ENCODE measurements around the gene D2HGDH.

D2HGDH gene

GRCh38 chr2:241752253-241752652 lies 17.8 kb downstream of the D2HGDH start:
- Histone ChIP-seq H3K27me3 (ENCODE audit: insufficient read depth, low read length, poor library complexity) (no peaks in the 10 kb centered on the region), H3K23ac (ENCODE audit: low read length) (no peak overlapping the region), H3K4me3 (ENCODE audit: low read length) (no peak overlapping the region), H2BK15ac (replicated peaks; ENCODE audit: low read depth) (no peak overlapping the region), H3K18ac (ENCODE audit: low read length) (no peak overlapping the region), H3K27ac (ENCODE audit: low read depth, low read length) (no peak overlapping the region), H3K4ac (ENCODE audit: low read depth, low read length) (no peak overlapping the region), H2BK120ac (ENCODE audit: low read depth, low read length) (no peak overlapping the region), H3K9ac (ENCODE audit: low read length) (no peak overlapping the region), H4K5ac (ENCODE audit: low read length) (no peak overlapping the region), H3K4me1 (ENCODE audit: control insufficient read depth, low read depth, low read length) (no peaks in the 10 kb centered on the region), H3K4me2 (ENCODE audit: low read length) (no peak overlapping the region), H3K36me3 (ENCODE audit: control insufficient read depth, insufficient read depth, low read length) (no peaks in the 10 kb centered on the region), H2BK5ac (ENCODE audit: low read length) (no peak overlapping the region), H4K8ac (ENCODE audit: low read depth, low read length) (no peak overlapping the region), H3K79me2 (ENCODE audit: control insufficient read depth, insufficient read depth, low read length) (no peaks in the 10 kb centered on the region), H3K56ac (ENCODE audit: low read length) (no peak overlapping the region), H2AK5ac (ENCODE audit: low read length) (no peak overlapping the region), H3K79me1 (ENCODE audit: low read length) (no peaks in the 10 kb centered on the region)
- DNase-seq = no peak
- no CpG with 5 or more reads among the region's 14 CpGs for WGBS (ENCODE audit: extremely low coverage, insufficient coverage, low lambda C conversion rate)

GRCh38 chr2:241752689-241753276 lies 18.4 kb downstream of the D2HGDH start:
- Histone ChIP-seq H3K4ac (ENCODE audit: low read depth, low read length) (no peak overlapping the region), H3K18ac (ENCODE audit: low read length) (no peak overlapping the region), H2BK5ac (ENCODE audit: low read length) (no peak overlapping the region), H2BK15ac (replicated peaks; ENCODE audit: low read depth) (no peak overlapping the region), H3K36me3 (ENCODE audit: control insufficient read depth, insufficient read depth, low read length) (no peaks in the 10 kb centered on the region), H3K79me1 (ENCODE audit: low read length) (no peaks in the 10 kb centered on the region), H3K27ac (ENCODE audit: low read depth, low read length) (no peak overlapping the region), H3K27me3 (ENCODE audit: insufficient read depth, low read length, poor library complexity) (no peaks in the 10 kb centered on the region), H2AK5ac (ENCODE audit: low read length) (no peak overlapping the region), H3K23ac (ENCODE audit: low read length) (no peak overlapping the region), H3K4me1 (ENCODE audit: control insufficient read depth, low read depth, low read length) (no peaks in the 10 kb centered on the region), H4K5ac (ENCODE audit: low read length) (no peak overlapping the region), H3K56ac (ENCODE audit: low read length) (no peak overlapping the region), H3K9ac (ENCODE audit: low read length) (no peak overlapping the region), H3K4me2 (ENCODE audit: low read length) (no peak overlapping the region), H3K4me3 (ENCODE audit: low read length) (no peak overlapping the region), H3K79me2 (ENCODE audit: control insufficient read depth, insufficient read depth, low read length) (no peaks in the 10 kb centered on the region), H4K8ac (ENCODE audit: low read depth, low read length) (no peak overlapping the region), H2BK120ac (ENCODE audit: low read depth, low read length) (no peak overlapping the region)
- DNase-seq = no peak
- no CpG with 5 or more reads among the region's 21 CpGs for WGBS (ENCODE audit: extremely low coverage, insufficient coverage, low lambda C conversion rate)

GRCh38 chr2:241753493-241753892 lies 19.1 kb downstream of the D2HGDH start:
- no peak overlapping the region for H2BK5ac ChIP-seq (ENCODE audit: low read length)
- H4K8ac ChIP-seq (ENCODE audit: low read depth, low read length) = no peak overlapping the region
- H3K4me1 ChIP-seq (ENCODE audit: control insufficient read depth, low read depth, low read length) = no peaks in the 10 kb centered on the region
- no peak overlapping the region for H2AK5ac ChIP-seq (ENCODE audit: low read length)
- H2BK120ac ChIP-seq (ENCODE audit: low read depth, low read length) = no peak overlapping the region
- H3K79me2 ChIP-seq (ENCODE audit: control insufficient read depth, insufficient read depth, low read length) = no peaks in the 10 kb centered on the region
- DNase-seq = no peak
- no peak overlapping the region for H3K4me2 ChIP-seq (ENCODE audit: low read length)
- H3K79me1 ChIP-seq (ENCODE audit: low read length) = no peaks in the 10 kb centered on the region
- H3K18ac ChIP-seq (ENCODE audit: low read length) = no peak overlapping the region
- H3K27ac ChIP-seq (ENCODE audit: low read depth, low read length) = no peak overlapping the region
- no peak overlapping the region for H3K4me3 ChIP-seq (ENCODE audit: low read length)
- no peak overlapping the region for H4K5ac ChIP-seq (ENCODE audit: low read length)
- no peaks in the 10 kb centered on the region for H3K27me3 ChIP-seq (ENCODE audit: insufficient read depth, low read length, poor library complexity)
- no peak overlapping the region for H3K23ac ChIP-seq (ENCODE audit: low read length)
- no peaks in the 10 kb centered on the region for H3K36me3 ChIP-seq (ENCODE audit: control insufficient read depth, insufficient read depth, low read length)
- no CpG with 5 or more reads among the region's 17 CpGs for WGBS (ENCODE audit: extremely low coverage, insufficient coverage, low lambda C conversion rate)
- no peak overlapping the region for H3K4ac ChIP-seq (ENCODE audit: low read depth, low read length)
- H3K56ac ChIP-seq (ENCODE audit: low read length) = no peak overlapping the region
- H3K9ac ChIP-seq (ENCODE audit: low read length) = no peak overlapping the region
- H2BK15ac ChIP-seq (replicated peaks; ENCODE audit: low read depth) = no peak overlapping the region

DNA sequence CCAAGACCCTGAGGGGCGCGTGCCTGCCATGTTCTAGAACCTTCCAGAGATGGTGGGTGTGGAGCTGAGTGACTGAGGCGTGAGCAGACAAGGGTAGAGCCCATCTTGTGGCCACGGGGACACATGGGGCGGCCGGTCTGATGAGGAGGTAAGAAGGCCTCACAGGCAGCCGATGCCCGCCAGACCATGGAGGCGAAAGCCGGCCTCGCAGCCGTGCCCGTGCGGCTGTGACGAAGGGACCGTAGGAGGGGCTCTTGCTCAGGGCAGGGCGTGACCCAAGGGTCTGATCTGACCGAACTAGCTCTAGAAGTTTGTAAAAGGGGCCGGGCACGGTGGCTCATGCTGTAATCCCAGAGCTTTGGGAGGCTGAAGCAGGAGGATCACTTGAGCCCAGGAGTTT lies 19.6 kb downstream of the D2HGDH start:
- Histone ChIP-seq H3K9ac (ENCODE audit: low read length) (no peak overlapping the region), H3K23ac (ENCODE audit: low read length) (no peak overlapping the region), H3K79me2 (ENCODE audit: control insufficient read depth, insufficient read depth, low read length) (no peaks in the 10 kb centered on the region), H2BK5ac (ENCODE audit: low read length) (no peak overlapping the region), H2BK15ac (replicated peaks; ENCODE audit: low read depth) (no peak overlapping the region), H3K4me3 (ENCODE audit: low read length) (no peak overlapping the region), H3K79me1 (ENCODE audit: low read length) (no peaks in the 10 kb centered on the region), H3K4ac (ENCODE audit: low read depth, low read length) (no peak overlapping the region), H3K18ac (ENCODE audit: low read length) (no peak overlapping the region), H4K5ac (ENCODE audit: low read length) (no peak overlapping the region), H2AK5ac (ENCODE audit: low read length) (no peak overlapping the region), H2BK120ac (ENCODE audit: low read depth, low read length) (no peak overlapping the region), H4K8ac (ENCODE audit: low read depth, low read length) (no peak overlapping the region), H3K27ac (ENCODE audit: low read depth, low read length) (no peak overlapping the region), H3K4me1 (ENCODE audit: control insufficient read depth, low read depth, low read length) (no peaks in the 10 kb centered on the region), H3K27me3 (ENCODE audit: insufficient read depth, low read length, poor library complexity) (no peaks in the 10 kb centered on the region), H3K36me3 (ENCODE audit: control insufficient read depth, insufficient read depth, low read length) (no peaks in the 10 kb centered on the region), H3K56ac (ENCODE audit: low read length) (no peak overlapping the region), H3K4me2 (ENCODE audit: low read length) (no peak overlapping the region)
- no peak for DNase-seq
- no CpG with 5 or more reads among the region's 20 CpGs for whole genome bisulfite sequencing (ENCODE audit: extremely low coverage, insufficient coverage, low lambda C conversion rate)

- no peak overlapping the region for H4K5ac ChIP-seq (ENCODE audit: low read length)
- no peak overlapping the region for H2AK5ac ChIP-seq (ENCODE audit: low read length)
- H3K27ac ChIP-seq (ENCODE audit: low read depth, low read length) = no peak overlapping the region
- no peak overlapping the region for H2BK5ac ChIP-seq (ENCODE audit: low read length)
- no peaks in the 10 kb centered on the region for H3K27me3 ChIP-seq (ENCODE audit: insufficient read depth, low read length, poor library complexity)
- H3K9ac ChIP-seq (ENCODE audit: low read length) = no peak overlapping the region
- no peaks in the 10 kb centered on the region for H3K79me1 ChIP-seq (ENCODE audit: low read length)
- H3K23ac ChIP-seq (ENCODE audit: low read length) = no peak overlapping the region
- H3K79me2 ChIP-seq (ENCODE audit: control insufficient read depth, insufficient read depth, low read length) = no peaks in the 10 kb centered on the region
- no peak overlapping the region for H3K18ac ChIP-seq (ENCODE audit: low read length)
- H2BK120ac ChIP-seq (ENCODE audit: low read depth, low read length) = no peak overlapping the region
- no peak overlapping the region for H4K8ac ChIP-seq (ENCODE audit: low read depth, low read length)
- no peaks in the 10 kb centered on the region for H3K36me3 ChIP-seq (ENCODE audit: control insufficient read depth, insufficient read depth, low read length)
- no peak overlapping the region for H3K4ac ChIP-seq (ENCODE audit: low read depth, low read length)
- H3K4me2 ChIP-seq (ENCODE audit: low read length) = no peak overlapping the region
- no peak overlapping the region for H3K56ac ChIP-seq (ENCODE audit: low read length)
- H2BK15ac ChIP-seq (replicated peaks; ENCODE audit: low read depth) = no peak overlapping the region
- no CpG with 5 or more reads among the region's 18 CpGs for WGBS (ENCODE audit: extremely low coverage, insufficient coverage, low lambda C conversion rate)
- no peak overlapping the region for H3K4me3 ChIP-seq (ENCODE audit: low read length)
- H3K4me1 ChIP-seq (ENCODE audit: control insufficient read depth, low read depth, low read length) = no peaks in the 10 kb centered on the region
- no peak for DNase-seq
Measured at GRCh38 chr2:241755166-241755565, 20.7 kb downstream of the D2HGDH start.

- no peak overlapping the region for H3K4me3 ChIP-seq (ENCODE audit: low read length)
- no peak overlapping the region for H2BK120ac ChIP-seq (ENCODE audit: low read depth, low read length)
- no peaks in the 10 kb centered on the region for H3K27me3 ChIP-seq (ENCODE audit: insufficient read depth, low read length, poor library complexity)
- no peaks in the 10 kb centered on the region for H3K36me3 ChIP-seq (ENCODE audit: control insufficient read depth, insufficient read depth, low read length)
- WGBS (ENCODE audit: extremely low coverage, insufficient coverage, low lambda C conversion rate) = no CpG with 5 or more reads among the region's 27 CpGs
- H4K5ac ChIP-seq (ENCODE audit: low read length) = no peak overlapping the region
- no peak overlapping the region for H3K23ac ChIP-seq (ENCODE audit: low read length)
- H4K8ac ChIP-seq (ENCODE audit: low read depth, low read length) = no peak overlapping the region
- no peak overlapping the region for H3K4me2 ChIP-seq (ENCODE audit: low read length)
- no peak overlapping the region for H2BK5ac ChIP-seq (ENCODE audit: low read length)
- no peak overlapping the region for H3K56ac ChIP-seq (ENCODE audit: low read length)
- H3K18ac ChIP-seq (ENCODE audit: low read length) = no peak overlapping the region
- H2BK15ac ChIP-seq (replicated peaks; ENCODE audit: low read depth) = no peak overlapping the region
- no peaks in the 10 kb centered on the region for H3K4me1 ChIP-seq (ENCODE audit: control insufficient read depth, low read depth, low read length)
- DNase-seq = no peak
- no peak overlapping the region for H2AK5ac ChIP-seq (ENCODE audit: low read length)
- H3K79me2 ChIP-seq (ENCODE audit: control insufficient read depth, insufficient read depth, low read length) = no peaks in the 10 kb centered on the region
- no peak overlapping the region for H3K27ac ChIP-seq (ENCODE audit: low read depth, low read length)
- no peaks in the 10 kb centered on the region for H3K79me1 ChIP-seq (ENCODE audit: low read length)
- no peak overlapping the region for H3K9ac ChIP-seq (ENCODE audit: low read length)
- no peak overlapping the region for H3K4ac ChIP-seq (ENCODE audit: low read depth, low read length)
Measured at GRCh38 chr2:241755777-241756176, 21.3 kb downstream of the D2HGDH start.
